WI38 (cell line): ENCODE data around the gene ACAD10.
"Not testable (repeated sequence)": the region's sequence is repeated elsewhere in the genome, so short reads cannot be mapped to it uniquely, and the experiment has no call there.

Experiments used
- H3K4me3 ChIP-seq: 2 replicates; pipeline ENCODE4 v1.5.1; 2011; ENCODE audit warnings: low read depth, mild to moderate bottlenecking, control low read depth, low read length
- CTCF ChIP-seq: IDR thresholded peaks from 2 replicates; pipeline ENCODE4 v1.5.1; 2012; ENCODE audit warnings: low read depth, mild to moderate bottlenecking, control low read depth, low read length

ACAD10 gene

GRCh38 chr12:111706145-111706544, 20.3 kb downstream of the ACAD10 start:
- TF ChIP-seq CTCF: no peak
- H3K4me3 ChIP-seq: no peak overlapping the region

GRCh38 chr12:111715279-111715678, 29.4 kb downstream of the ACAD10 start:
- H3K4me3 ChIP-seq: no peak overlapping the region
- TF ChIP-seq CTCF: no peak

GRCh38 chr12:111719316-111719715, 33.5 kb downstream of the ACAD10 start:
- not testable (repeated sequence) for H3K4me3 ChIP-seq

- H3K4me3 ChIP-seq: no peak overlapping the region
- no peak for TF ChIP-seq CTCF
These were observed 34.6 kb downstream of the ACAD10 start for GRCh38 chr12:111720457-111720856.

GRCh38 chr12:111723646-111724360, 38.0 kb downstream of the ACAD10 start:
- H3K4me3 ChIP-seq: not testable (repeated sequence)

- no peak overlapping the region for H3K4me3 ChIP-seq
- TF ChIP-seq CTCF: no peak
These were observed 42.9 kb downstream of the ACAD10 start for GRCh38 chr12:111728795-111729194.

- H3K4me3 ChIP-seq: no peak overlapping the region
- TF ChIP-seq CTCF: no peak
These were observed 44.6 kb downstream of the ACAD10 start for GRCh38 chr12:111730420-111730819.

GRCh38 chr12:111732786-111733185, 46.9 kb downstream of the ACAD10 start:
- no peak overlapping the region for H3K4me3 ChIP-seq
- no peak for TF ChIP-seq CTCF
